Naive thymus-derived CD4-positive, alpha-beta T cell (primary cell): ENCODE data around the gene CTAG2. TPM values are rescaled to one million over a fixed set of nuclear protein-coding genes. Genes with fewer than 3 reads are reported as not detected.

ENCODE experiments used
- ATAC-seq: fragments of 150-1000 bp; cut with Tn5 transposase; 2 replicates; pipeline ENCODE4 v1.10.0; 2021; ENCODE audit warnings: mild to moderate bottlenecking, moderate library complexity
- CTCF ChIA-PET: fragments of 350-600 bp; sonication (Branson Sonifier 250); formaldehyde crosslinking; loops from one replicate; lab custom pipeline; 2021; ENCODE audit warnings: antibody characterized with exemption; lab: Charles Lee
- POLR2A ChIA-PET: fragments of 350-600 bp; sonication (Branson Sonifier 250); formaldehyde crosslinking; loops from one replicate; lab custom pipeline; 2021; ENCODE audit warnings: antibody characterized with exemption, inconsistent platforms; lab: Charles Lee
- DNase-seq, 9 donors: peaks; one replicate each; pipeline versions ENCODE4 v3.0.0 to v3.0.0-alpha.2; 2020 to 2022; ENCODE audit warnings: mixed read lengths in 1 of 9
- H3K27ac ChIP-seq: one replicate; pipeline ENCODE4 v1.7.0; 2013; ENCODE audit warnings: mild to moderate bottlenecking, low read depth, low read length, moderate library complexity
- H3K27me3 ChIP-seq, 2 donors: one replicate each; pipeline ENCODE4 v1.7.0; 2013; ENCODE audit warnings: low read length in 2 of 2, mild to moderate bottlenecking in 2 of 2, moderate library complexity in 2 of 2; ENCODE audit not compliant: control insufficient read depth in 2 of 2, insufficient read depth in 2 of 2
- H3K36me3 ChIP-seq, 3 experiments: 1 replicate in 2 of 3; 2 replicates in 1 of 3; pipeline ENCODE4 v1.7.0; 2013; ENCODE audit warnings: low read length in 3 of 3, mild to moderate bottlenecking in 3 of 3, moderate library complexity in 1 of 3; ENCODE audit not compliant: insufficient read depth in 3 of 3, control insufficient read depth in 2 of 3
- H3K4me1 ChIP-seq, 2 donors: one replicate each; pipeline ENCODE4 v1.7.0; 2013; ENCODE audit warnings: low read length in 2 of 2, mild to moderate bottlenecking in 2 of 2, moderate library complexity in 1 of 2; ENCODE audit not compliant: control insufficient read depth in 2 of 2, insufficient read depth in 2 of 2
- H3K4me3 ChIP-seq: 2 replicates; pipeline ENCODE4 v1.7.0; 2013; ENCODE audit warnings: mild to moderate bottlenecking, low read length
- H3K9me3 ChIP-seq, 3 experiments: 1 replicate in 2 of 3; 2 replicates in 1 of 3; pipeline ENCODE4 v1.7.0; 2013; ENCODE audit warnings: low read length in 3 of 3; ENCODE audit not compliant: control insufficient read depth in 2 of 3
- H3K27ac Mint-ChIP-seq, 9 donors: one replicate each; pipeline ENCODE4 v1.8.0; 2020 to 2022; ENCODE audit warnings: mixed read lengths in 9 of 9, mild to moderate bottlenecking in 8 of 9, moderate library complexity in 5 of 9, inconsistent platforms in 2 of 9
- H3K27me3 Mint-ChIP-seq, 5 donors: one replicate each; pipeline ENCODE4 v1.8.0; 2021 to 2022; ENCODE audit warnings: mixed read lengths in 5 of 5, mild to moderate bottlenecking in 1 of 5
- H3K36me3 Mint-ChIP-seq, 5 donors: one replicate each; pipeline ENCODE4 v1.8.0; 2020 to 2022; ENCODE audit warnings: mixed read lengths in 5 of 5, mild to moderate bottlenecking in 3 of 5, inconsistent platforms in 1 of 5
- H3K4me1 Mint-ChIP-seq, 7 donors: one replicate each; pipeline ENCODE4 v1.8.0; 2020 to 2022; ENCODE audit warnings: mixed read lengths in 7 of 7, mild to moderate bottlenecking in 3 of 7, inconsistent platforms in 1 of 7
- H3K4me3 Mint-ChIP-seq, 10 donors: one replicate each; pipeline ENCODE4 v1.8.0; 2020 to 2022; ENCODE audit warnings: mild to moderate bottlenecking in 10 of 10, mixed read lengths in 10 of 10, moderate library complexity in 6 of 10, inconsistent platforms in 2 of 10
- H3K9me3 Mint-ChIP-seq, 11 donors: one replicate each; pipeline ENCODE4 v1.8.0; 2020 to 2022; ENCODE audit warnings: mixed read lengths in 11 of 11, mild to moderate bottlenecking in 4 of 11, inconsistent platforms in 1 of 11, moderate library complexity in 1 of 11
- intact Hi-C, 2 donors: fragments of 100-400 bp; cut with micrococcal nuclease; formaldehyde crosslinking; loops; one replicate each; pipeline ENCODE4 v1.15.1; 2023
- polyA plus RNA-seq, 2 donors: library from polyadenylated mRNA; unstranded; fragments of 300-500 nt; fragmentation: Illumina TruSeq; gene quantifications; one replicate each; pipeline ENCODE4 v1.2.3, GENCODE V29; 2021
- total RNA-seq, 6 experiments: library from RNA in 5 of 6; stranded (reverse) in 5 of 6; gene quantifications; 1 replicate in 5 of 6; 2 replicates in 1 of 6; pipeline ENCODE4 v1.2.3 and lab custom pipeline; 2021 to 2026

Gene CTAG2
- total and polyA plus RNA-seq, 7 experiments from 2014 or later: not detected

- H3K27me3 ChIP-seq: no peaks in the 10 kb centered on the region
- no peaks in the 10 kb centered on the region for H3K4me1 ChIP-seq
- Mint-ChIP-seq H3K27me3 (no peaks in the 10 kb centered on the region), H3K36me3 (no peaks in the 10 kb centered on the region), H3K27ac (no peak overlapping the region), H3K4me3 (no peak overlapping the region), H3K4me1 (peaks cover 0 to 3% (median 0%) of the 10 kb centered on the region in 7 donors), H3K9me3 (peaks cover 0 to 3% (median 0%) of the 10 kb centered on the region in 11 donors)
- H3K9me3 ChIP-seq: no peaks in the 10 kb centered on the region
- H3K36me3 ChIP-seq: no peaks in the 10 kb centered on the region
- ChIA-PET CTCF (no interaction called here), POLR2A (no interaction called here)
- no peak overlapping the region for H3K4me3 ChIP-seq
- no peak for DNase-seq
- ATAC-seq: no peak
- H3K27ac ChIP-seq: no peak overlapping the region
- intact Hi-C loops: no loop called here
Measured at GRCh38 chrX:154657226-154657805, 3.9 kb upstream of the CTAG2 start.

DNA sequence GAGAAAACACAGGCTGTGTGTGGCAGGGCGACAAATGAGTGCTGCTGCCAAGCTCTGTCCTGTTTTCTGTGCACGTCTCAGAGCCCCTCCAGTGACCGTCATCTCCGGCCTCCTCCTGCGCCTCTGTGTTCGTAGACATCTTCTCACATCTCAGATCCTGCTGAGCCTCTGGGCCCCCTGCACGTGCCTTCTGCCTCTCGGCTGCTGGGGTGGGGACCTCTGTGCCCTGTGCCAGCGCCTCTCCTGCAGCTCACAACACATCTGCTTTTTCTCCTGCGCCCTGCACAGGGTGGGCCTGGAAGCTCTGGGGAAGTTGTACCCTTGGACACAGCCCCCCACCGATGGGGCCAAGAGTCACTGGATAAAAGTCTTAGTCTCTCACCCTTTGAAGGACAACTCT is 2.4 kb upstream of the CTAG2 start:
- Histone ChIP-seq H3K36me3 (no peaks in the 10 kb centered on the region), H3K4me1 (no peaks in the 10 kb centered on the region), H3K27me3 (no peaks in the 10 kb centered on the region), H3K27ac (no peak overlapping the region), H3K4me3 (no peak overlapping the region), H3K9me3 (no peaks in the 10 kb centered on the region)
- H3K9me3 Mint-ChIP-seq: no peaks in the 10 kb centered on the region
- H3K4me1 Mint-ChIP-seq: peaks cover 0 to 2% (median 0%) of the 10 kb centered on the region in 7 donors
- intact Hi-C loops: no loop called here
- H3K36me3 Mint-ChIP-seq: no peaks in the 10 kb centered on the region
- ChIA-PET POLR2A (no interaction called here), CTCF (no interaction called here)
- H3K27ac Mint-ChIP-seq: no peak overlapping the region
- H3K4me3 Mint-ChIP-seq: no peak overlapping the region
- DNase-seq (no peak), ATAC-seq (no peak)
- no peaks in the 10 kb centered on the region for H3K27me3 Mint-ChIP-seq

DNA sequence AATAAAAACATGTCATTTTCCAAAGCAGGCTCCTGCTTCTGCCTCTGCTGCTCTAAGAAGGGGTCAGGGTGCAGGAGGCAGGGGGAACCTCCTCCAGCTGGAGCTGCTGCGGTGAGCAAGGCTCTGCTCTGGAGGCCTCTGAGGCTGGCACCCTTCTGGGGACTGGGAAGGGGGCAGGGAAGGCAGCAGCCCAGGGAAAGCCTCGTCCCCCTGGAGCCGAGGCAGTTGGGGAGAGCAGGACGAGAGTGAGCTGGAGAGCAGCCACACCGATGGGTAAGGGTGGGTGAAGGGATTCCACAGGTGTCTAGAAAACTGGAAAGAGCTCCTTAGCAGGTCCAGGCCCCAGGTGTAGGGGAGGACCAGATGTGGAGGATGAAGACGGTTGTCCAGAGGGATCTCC is 2.0 kb upstream of the CTAG2 start:
- H3K27me3 ChIP-seq: no peaks in the 10 kb centered on the region
- intact Hi-C loops: no loop called here
- no peaks in the 10 kb centered on the region for H3K9me3 Mint-ChIP-seq
- no peak for ATAC-seq
- no peaks in the 10 kb centered on the region for H3K27me3 Mint-ChIP-seq
- no peaks in the 10 kb centered on the region for H3K4me1 ChIP-seq
- ChIA-PET POLR2A (no interaction called here), CTCF (no interaction called here)
- H3K9me3 ChIP-seq: no peaks in the 10 kb centered on the region
- H3K4me1 Mint-ChIP-seq: peaks cover 0 to 2% (median 0%) of the 10 kb centered on the region in 7 donors
- H3K36me3 Mint-ChIP-seq: no peaks in the 10 kb centered on the region
- H3K27ac Mint-ChIP-seq: no peak overlapping the region
- no peak overlapping the region for H3K4me3 ChIP-seq
- H3K27ac ChIP-seq: no peak overlapping the region
- no peak overlapping the region for H3K4me3 Mint-ChIP-seq
- DNase-seq: no peak
- H3K36me3 ChIP-seq: no peaks in the 10 kb centered on the region

DNA sequence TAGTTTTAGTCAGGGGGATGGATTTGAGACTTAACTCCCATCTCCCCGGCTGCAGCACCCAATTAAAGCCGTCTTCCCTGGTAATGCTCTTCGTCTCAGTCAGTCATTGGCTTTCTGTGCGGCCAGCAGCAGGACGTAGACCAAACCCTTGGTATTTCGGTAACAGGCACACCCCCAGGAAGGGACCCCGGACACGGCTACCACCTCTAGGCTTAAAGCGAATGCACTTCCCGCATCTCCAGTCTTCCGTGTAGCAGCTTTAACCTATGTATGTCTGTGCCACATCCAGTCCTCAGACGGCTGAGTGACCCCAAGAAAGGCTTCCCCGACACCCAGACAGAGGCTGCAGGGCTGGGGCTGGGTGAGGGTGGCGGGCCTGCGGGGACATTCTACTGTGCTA is 1.5 kb upstream of the CTAG2 start:
- H3K9me3 ChIP-seq: no peaks in the 10 kb centered on the region
- ATAC-seq: no peak
- no peaks in the 10 kb centered on the region for H3K4me1 ChIP-seq
- no peaks in the 10 kb centered on the region for H3K27me3 ChIP-seq
- no peak overlapping the region for H3K27ac ChIP-seq
- no peaks in the 10 kb centered on the region for H3K36me3 Mint-ChIP-seq
- no peak overlapping the region for H3K4me3 Mint-ChIP-seq
- no peak overlapping the region for H3K4me3 ChIP-seq
- POLR2A ChIA-PET: no interaction called here
- CTCF ChIA-PET: no interaction called here
- H3K27me3 Mint-ChIP-seq: no peaks in the 10 kb centered on the region
- H3K36me3 ChIP-seq: no peaks in the 10 kb centered on the region
- H3K27ac Mint-ChIP-seq: no peak overlapping the region
- no peak for DNase-seq
- no peaks in the 10 kb centered on the region for H3K9me3 Mint-ChIP-seq
- intact Hi-C loops: no loop called here
- peaks cover 0 to 2% (median 0%) of the 10 kb centered on the region in 7 donors for H3K4me1 Mint-ChIP-seq

- Mint-ChIP-seq H3K27me3 (no peaks in the 10 kb centered on the region), H3K9me3 (no peaks in the 10 kb centered on the region), H3K27ac (no peak overlapping the region), H3K4me1 (peaks cover 0 to 2% (median 0%) of the 10 kb centered on the region in 7 donors), H3K4me3 (no peak overlapping the region), H3K36me3 (no peaks in the 10 kb centered on the region)
- ATAC-seq (no peak), DNase-seq (no peak)
- intact Hi-C loops: no loop called here
- Histone ChIP-seq H3K27me3 (no peaks in the 10 kb centered on the region), H3K4me1 (no peaks in the 10 kb centered on the region), H3K27ac (no peak overlapping the region), H3K9me3 (no peaks in the 10 kb centered on the region), H3K4me3 (no peak overlapping the region), H3K36me3 (no peaks in the 10 kb centered on the region)
- ChIA-PET POLR2A (no interaction called here), CTCF (no interaction called here)
Measured at GRCh38 chrX:154654372-154654771, 993 bp upstream of the CTAG2 start.

- ChIA-PET POLR2A (no interaction called here), CTCF (no interaction called here)
- H3K27me3 ChIP-seq: no peaks in the 10 kb centered on the region
- H3K27ac Mint-ChIP-seq: no peak overlapping the region
- H3K9me3 ChIP-seq: no peaks in the 10 kb centered on the region
- ATAC-seq: no peak
- intact Hi-C loops: no loop called here
- H3K4me1 Mint-ChIP-seq: no peaks in the 10 kb centered on the region
- H3K4me1 ChIP-seq: no peaks in the 10 kb centered on the region
- no peak for DNase-seq
- no peaks in the 10 kb centered on the region for H3K9me3 Mint-ChIP-seq
- H3K4me3 Mint-ChIP-seq: no peak overlapping the region
- H3K4me3 ChIP-seq: no peak overlapping the region
- H3K36me3 Mint-ChIP-seq: no peaks in the 10 kb centered on the region
- no peaks in the 10 kb centered on the region for H3K36me3 ChIP-seq
- H3K27ac ChIP-seq: no peak overlapping the region
- H3K27me3 Mint-ChIP-seq: no peaks in the 10 kb centered on the region
Measured at GRCh38 chrX:154653048-154653401, 354 bp downstream of the CTAG2 start.

- ATAC-seq: no peak
- POLR2A ChIA-PET: no interaction called here
Measured at GRCh38 chrX:154652311-154653047, 900 bp downstream of the CTAG2 start.

More at GRCh38 chrX:154652311-154653047, 900 bp downstream of the CTAG2 start:
- no peaks in the 10 kb centered on the region for H3K4me1 Mint-ChIP-seq
- intact Hi-C loops: no loop called here
- Histone ChIP-seq H3K4me1 (no peaks in the 10 kb centered on the region), H3K36me3 (no peaks in the 10 kb centered on the region), H3K4me3 (no peak overlapping the region), H3K9me3 (no peaks in the 10 kb centered on the region), H3K27ac (no peak overlapping the region), H3K27me3 (no peaks in the 10 kb centered on the region)
- H3K9me3 Mint-ChIP-seq: no peaks in the 10 kb centered on the region
- DNase-seq: no peak
- H3K27me3 Mint-ChIP-seq: no peaks in the 10 kb centered on the region
- no peak overlapping the region for H3K27ac Mint-ChIP-seq
- CTCF ChIA-PET: no interaction called here
- no peaks in the 10 kb centered on the region for H3K36me3 Mint-ChIP-seq
- H3K4me3 Mint-ChIP-seq: no peak overlapping the region
